Stimulated activated CD8-positive, alpha-beta memory T cell treated with anti-CD3 and anti-CD28 coated beads, Interleukin-12 subunit alpha, Interleukin-12 subunit beta, amount 100 ng/mL, for 1 hour (primary cell): ENCODE data around the gene WFDC12.

Experiments used
- DNase-seq: peaks from one replicate; pipeline ENCODE4 v3.0.0-alpha.2; 2020; ENCODE audit warnings: low read depth

The WFDC12 gene

GRCh38 chr20:45115386-45115774 lies 8.9 kb downstream of the WFDC12 start:
- DNase-seq: no peak

DNA sequence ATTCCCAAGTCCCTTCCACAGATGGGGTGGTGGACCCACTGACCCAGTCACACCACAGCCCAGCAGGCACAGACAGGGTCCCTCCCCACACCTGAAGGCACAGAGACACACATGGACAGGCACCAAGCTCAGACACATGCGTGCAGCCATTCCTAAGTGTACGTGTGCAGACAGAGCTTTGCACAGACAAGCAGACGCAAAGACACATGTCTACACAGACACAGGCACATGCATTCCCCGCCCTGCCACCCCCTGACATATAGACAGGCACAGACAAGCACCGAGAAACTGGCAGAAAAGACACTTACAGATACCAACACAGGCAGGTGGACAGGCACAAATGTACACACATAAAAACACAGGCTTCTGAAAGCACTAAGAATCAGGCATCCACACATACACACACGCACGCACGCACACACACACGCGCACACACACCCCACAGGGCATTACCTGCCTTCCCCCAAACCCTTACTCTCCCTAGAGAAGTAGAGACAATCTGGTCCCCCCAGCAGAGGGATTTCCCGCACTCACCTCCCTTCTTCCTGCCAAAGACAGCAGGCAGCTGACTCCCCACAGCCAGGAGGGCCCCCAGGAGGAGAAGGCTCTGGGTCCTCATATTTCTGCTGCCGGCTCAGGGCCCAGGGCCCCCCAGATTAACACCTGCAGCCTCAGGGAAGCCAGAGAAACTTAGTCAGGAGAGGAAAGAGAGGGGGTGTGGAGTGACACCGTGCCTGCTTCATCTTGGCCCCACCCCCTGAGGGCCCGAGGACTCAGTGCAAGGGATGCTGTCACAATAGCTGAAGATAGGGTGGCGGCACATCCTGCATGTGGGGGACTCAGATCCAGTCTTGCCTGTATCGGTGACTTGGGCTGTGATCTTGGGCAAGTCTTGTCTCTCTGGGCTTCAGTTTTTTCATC lies 9.5 kb downstream of the WFDC12 start, which contains the start of gene WFDC5:
WFDC5 (minus strand) TSS at position 710 of the 921 bp plus-strand sequence; CDS start at position 619, 91 bp downstream.
- DNase-seq: no peak

GRCh38 chr20:45113865-45114264 lies 10.4 kb downstream of the WFDC12 start:
- no peak for DNase-seq

DNA sequence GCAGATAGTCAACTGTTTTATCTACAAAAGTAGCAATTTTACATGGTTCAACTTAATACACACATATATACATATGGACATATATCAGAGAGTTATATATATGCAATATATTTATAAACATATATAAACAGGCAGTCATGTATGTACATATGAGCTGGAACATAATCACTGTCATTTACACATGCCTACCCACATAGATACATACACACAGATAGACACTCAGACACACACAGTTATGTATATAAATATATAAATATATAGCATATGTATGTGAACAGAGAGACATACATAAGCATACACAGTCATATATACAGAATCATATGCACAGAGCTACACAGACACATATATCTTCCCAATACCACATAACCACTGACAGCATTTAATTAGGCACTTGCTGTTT lies 11.5 kb downstream of the WFDC12 start:
- no peak for DNase-seq

GRCh38 chr20:45111799-45112471 lies 12.3 kb downstream of the WFDC12 start:
- no peak for DNase-seq

DNA sequence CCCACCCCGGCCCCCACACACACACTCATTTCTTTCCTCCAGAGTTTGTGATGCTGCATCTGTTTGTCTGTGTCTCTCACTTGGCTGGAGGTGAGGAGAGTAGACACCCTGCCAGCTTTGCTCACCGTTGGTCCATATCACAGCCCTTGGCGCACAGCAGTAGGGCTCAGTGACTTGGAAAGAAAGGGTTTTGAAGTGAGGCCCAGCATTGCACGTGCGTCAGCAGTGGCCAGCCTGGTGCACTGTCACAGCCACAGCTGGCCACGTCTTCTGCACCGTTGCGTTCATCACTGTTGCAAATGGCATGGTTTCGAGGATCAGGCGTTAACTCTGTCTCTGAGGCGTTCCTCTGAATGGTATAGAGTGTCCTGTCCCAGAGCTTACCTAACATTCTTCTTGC lies 13.0 kb downstream of the WFDC12 start:
- no peak for DNase-seq

- no peak for DNase-seq
Observed at GRCh38 chr20:45110301-45110700, 14.0 kb downstream of the WFDC12 start.

DNA sequence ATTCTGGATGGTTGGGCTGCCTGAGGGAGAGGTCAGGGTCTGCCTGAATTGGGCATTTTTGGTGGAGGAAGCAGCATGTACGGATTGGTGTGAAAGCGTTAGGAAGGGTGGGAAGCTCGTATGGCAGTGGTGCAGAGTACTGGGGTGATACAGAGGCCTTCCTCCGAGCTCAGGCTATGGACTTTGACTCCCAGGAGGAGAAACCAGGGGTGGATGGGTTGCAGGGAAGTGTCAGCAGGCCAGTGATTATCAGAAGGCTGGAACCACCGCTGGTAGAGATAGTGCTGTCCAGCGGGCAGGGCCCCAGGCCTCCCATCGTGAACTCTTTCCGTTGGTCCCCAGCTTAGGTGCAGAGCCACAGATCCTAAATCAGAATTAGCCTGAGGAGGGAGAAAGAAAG lies 14.6 kb downstream of the WFDC12 start:
- no peak for DNase-seq

- DNase-seq: no peak
Observed at GRCh38 chr20:45105317-45105716, 18.9 kb downstream of the WFDC12 start.

- no peak for DNase-seq
Observed at GRCh38 chr20:45104786-45105185, 19.5 kb downstream of the WFDC12 start.

DNA sequence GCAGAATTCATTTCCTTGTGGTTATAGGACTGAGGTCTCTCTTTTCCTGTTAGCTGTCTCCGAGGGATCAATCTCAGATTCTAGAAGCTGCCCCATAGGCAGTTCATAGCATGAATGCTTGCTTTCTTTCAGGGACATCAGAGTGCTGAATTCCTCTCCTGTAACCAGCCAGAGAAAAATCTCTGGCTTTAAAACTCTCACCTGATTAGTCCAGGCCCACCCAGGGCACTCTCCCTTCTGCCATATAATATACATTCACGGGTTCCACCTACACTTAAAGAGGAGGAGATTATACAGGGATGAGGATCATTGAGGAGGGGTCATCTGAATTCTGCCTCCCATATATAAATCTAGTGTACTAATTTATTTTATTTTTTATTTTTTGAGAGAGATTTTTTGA lies 21.2 kb downstream of the WFDC12 start:
- DNase-seq: no peak

DNA sequence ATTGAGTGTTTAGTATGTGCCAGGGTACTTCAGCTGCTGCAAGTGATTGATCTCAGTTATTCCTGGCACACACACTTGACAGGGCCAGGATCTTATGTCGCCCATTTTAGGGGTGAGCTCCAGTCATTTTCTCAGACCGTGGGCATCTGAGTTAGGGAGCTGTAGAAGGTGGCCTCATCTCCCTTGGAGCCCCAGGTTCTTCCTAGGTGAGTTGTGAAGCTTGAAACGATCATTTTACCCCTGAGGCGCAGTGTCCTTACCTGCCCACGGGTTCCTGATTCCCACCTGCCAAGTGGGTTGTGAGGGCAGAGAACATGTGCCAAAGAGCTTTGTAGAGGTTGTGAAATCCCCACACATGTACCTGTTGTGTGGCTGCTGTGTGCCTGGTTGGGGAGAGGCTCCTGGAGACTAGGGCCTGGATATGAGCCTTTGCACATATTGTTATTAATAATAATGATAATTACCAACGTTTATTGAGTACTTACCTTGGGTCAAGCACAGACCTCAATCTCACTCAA lies 22.9 kb downstream of the WFDC12 start:
- DNase-seq: no peak

- DNase-seq: no peak
Observed at GRCh38 chr20:45100563-45101245, 23.6 kb downstream of the WFDC12 start, which contains the start of gene KCNS1. Gene KCNS1, minus strand, starts transcription at chr20:45101127. Its CDS starts 1,891 bp downstream, at chr20:45099236.

DNA sequence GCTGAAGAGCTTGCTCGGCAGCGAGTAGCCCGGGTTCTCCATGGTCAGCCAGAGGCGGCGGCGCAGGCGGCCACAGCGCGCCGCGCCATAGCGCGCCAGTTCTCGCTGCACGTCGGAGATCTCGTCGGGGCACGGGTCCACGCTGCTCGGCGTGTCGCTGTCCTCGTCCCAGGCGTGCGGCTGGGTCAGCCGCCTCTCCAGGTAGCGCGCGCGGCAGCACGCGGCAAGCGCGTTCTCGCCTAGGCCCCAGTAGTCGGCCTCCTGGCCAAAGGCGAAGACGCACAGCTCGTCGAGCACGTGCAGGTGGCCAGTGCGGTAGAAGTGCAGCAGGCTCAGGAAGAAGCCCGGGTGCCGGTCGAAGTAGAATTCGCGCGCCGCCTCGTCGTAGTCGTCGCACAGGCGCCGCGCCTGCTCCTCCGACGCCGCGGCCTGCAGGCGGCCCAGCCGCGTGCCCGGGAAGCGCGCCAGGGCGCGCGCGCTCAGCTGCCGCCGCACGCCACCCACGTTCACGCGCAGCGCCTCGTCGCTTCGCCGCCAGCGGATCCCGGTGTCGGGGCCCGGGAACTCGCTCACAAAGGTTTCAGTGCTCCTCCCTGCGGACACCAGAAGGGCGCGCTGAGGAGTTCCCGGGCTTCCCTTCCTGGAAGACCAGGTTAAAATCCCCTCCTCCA lies 26.0 kb downstream of the WFDC12 start:
- DNase-seq: no peak

DNA sequence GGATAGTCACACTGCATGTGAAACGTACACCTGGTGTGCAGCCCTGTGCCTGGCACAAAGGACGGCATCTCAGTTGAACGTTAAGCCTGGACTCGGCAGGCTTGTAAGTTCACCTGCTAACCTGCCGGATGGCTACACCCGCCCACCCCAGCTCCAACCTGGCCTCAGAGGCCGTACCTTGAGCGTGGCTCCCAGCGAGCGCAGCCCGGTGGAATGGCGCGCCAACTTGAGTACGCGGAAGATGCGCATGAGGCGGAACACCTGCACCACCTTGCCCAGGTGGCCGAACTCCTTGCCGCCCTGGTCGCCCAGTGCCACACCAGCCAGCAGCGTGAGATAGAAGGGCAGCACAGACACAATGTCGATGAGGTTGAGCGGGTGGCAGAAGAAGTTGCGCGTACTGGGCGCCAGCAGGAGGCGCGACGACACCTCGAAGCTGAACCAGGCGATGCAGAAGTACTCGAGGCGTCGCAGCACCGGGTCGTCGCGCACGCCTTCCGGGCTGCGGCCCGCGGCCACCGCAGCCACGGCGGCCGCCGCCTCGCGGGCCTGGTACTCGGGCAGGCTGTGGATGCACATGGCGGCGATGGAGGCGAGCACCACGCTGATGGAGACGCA lies 26.7 kb downstream of the WFDC12 start:
- DNase-seq: no peak

GRCh38 chr20:45096781-45097180 lies 27.5 kb downstream of the WFDC12 start:
- no peak for DNase-seq

DNA sequence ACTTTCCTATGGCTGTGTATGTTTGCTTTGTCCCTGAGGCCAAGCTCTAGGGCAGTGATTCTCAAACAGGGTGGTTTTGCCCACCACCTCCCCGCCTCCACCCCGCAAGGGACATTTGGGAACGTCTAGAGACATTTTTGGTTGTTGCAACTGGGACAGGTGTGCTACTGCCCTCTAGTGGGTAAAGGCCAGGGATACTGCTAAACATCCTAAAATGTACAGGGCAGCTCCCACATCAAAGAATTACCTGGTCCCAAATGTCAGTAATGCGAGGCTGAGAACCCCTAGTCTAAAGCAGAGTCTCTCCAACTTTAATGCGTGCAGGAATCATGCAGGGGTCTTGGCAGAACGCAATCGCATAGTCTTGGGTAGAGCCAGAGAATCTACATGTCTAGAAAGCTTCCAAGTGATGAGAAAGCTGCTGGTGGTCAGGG lies 28.4 kb downstream of the WFDC12 start:
- DNase-seq: peak; percentile 42

DNA sequence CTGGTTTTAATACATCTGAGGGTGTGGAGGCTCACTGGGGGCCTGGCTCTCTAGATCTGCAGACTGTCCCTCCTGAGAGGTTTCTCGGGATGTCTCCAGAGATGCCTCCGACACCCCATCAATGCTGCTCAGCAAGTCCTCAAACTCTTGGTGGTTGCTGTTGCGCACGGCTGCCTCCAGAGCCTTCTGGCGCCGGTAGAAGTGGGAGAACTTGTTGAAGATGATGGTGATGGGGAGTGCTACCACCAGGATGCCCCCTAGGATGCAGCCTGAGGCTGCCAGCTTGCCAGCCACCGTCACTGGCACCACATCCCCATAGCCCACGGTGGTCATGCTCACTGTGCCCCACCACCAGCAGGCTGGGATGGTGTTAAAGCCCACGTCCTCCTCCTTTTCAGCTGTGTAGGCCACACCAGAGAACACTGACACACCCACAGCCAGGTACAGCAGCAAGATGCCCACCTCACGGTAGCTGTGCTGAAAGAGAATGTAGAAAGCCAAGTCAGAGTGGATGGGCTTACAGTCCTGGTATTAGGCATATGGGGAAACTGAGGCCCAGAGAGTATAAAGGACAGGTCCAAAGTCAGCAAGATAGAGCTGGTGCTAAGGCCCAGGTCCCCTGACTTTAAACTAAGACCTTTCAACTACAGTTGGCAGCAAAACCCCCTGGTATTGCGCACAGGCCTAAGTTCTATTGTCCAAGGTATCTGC lies 29.2 kb downstream of the WFDC12 start:
- DNase-seq: no peak

DNA sequence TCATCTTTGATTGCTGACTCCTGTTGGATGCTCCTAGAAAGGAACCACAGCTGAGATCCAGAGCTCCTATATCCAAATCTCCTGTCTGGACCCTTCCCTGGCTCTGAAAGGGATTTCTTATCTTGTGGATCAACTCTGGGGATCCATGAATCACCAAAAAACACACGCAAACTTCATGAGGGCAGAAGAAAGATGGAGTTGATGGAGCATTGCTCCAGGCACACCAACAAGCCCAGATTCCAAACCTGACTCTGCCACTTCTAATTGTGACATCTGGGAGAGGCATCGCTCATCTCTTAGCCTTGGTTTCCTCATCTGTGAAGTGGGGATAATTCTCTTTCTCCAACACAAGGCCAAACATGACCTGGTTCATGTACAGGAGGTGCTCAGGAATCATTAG lies 30.1 kb downstream of the WFDC12 start:
- no peak for DNase-seq

GRCh38 chr20:45092898-45093297 lies 31.4 kb downstream of the WFDC12 start:
- DNase-seq: no peak

DNA sequence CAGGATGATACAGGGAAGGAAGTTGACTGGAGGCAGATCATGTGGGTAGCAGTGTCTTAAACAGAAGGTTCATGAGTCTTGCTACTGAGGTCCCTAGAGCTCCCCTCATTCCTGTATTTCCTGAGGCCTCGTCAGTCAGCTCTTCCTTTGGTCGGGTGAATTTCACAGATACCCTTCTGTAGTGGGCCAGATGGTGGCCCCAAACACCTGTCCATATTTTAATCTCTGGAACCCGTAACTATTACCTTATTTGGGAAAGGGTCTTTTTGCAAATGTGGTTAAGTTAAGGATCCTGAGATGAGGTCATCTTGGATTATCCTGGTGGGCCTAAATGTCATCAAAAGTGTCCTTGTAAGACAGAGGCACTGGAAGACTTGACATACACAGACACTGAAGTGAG lies 32.9 kb downstream of the WFDC12 start:
- no peak for DNase-seq
